Esophagus muscularis mucosa (tissue), 3 donors: Measurements from ENCODE around the gene PAPOLG.

ENCODE experiments used
- EP300 ChIP-seq: sonication (generic); formaldehyde crosslinking; IDR thresholded peaks from one replicate; pipeline ENCODE4 v1.6.1; 2017; ENCODE audit warnings: antibody characterized with exemption
- TF ChIP-seq, protein P1 (sequence below), 3 experiments: fragments of 200-600 bp in 2 of 3; fragments of 450-650 bp in 1 of 3; sonication (generic) in 2 of 3; IDR thresholded peaks; one replicate each; pipeline ENCODE4 v1.5.1; 2017 to 2019; ENCODE audit warnings: antibody characterized with exemption in 3 of 3, mild to moderate bottlenecking in 2 of 3, moderate library complexity in 1 of 3

DNA sequence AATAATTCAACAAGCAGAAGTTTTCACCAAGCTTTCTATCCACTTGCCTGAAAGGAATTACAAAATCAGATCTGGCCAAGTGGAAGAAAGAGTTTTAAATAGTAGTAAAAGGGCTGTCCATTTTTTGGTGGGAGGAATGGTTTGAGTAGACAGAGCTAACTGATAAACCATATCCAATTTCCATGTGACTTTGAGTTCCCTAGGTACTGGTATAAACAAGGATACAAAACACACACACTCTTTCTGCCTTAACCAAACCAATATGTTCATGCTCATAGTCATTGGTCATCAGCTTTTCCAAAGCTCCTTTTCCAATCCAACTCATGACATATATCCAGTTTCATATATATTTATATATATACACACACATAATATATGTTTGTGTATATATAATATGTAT, 75.9 kb downstream of the PAPOLG start:
- TF ChIP-seq, protein P1, sequence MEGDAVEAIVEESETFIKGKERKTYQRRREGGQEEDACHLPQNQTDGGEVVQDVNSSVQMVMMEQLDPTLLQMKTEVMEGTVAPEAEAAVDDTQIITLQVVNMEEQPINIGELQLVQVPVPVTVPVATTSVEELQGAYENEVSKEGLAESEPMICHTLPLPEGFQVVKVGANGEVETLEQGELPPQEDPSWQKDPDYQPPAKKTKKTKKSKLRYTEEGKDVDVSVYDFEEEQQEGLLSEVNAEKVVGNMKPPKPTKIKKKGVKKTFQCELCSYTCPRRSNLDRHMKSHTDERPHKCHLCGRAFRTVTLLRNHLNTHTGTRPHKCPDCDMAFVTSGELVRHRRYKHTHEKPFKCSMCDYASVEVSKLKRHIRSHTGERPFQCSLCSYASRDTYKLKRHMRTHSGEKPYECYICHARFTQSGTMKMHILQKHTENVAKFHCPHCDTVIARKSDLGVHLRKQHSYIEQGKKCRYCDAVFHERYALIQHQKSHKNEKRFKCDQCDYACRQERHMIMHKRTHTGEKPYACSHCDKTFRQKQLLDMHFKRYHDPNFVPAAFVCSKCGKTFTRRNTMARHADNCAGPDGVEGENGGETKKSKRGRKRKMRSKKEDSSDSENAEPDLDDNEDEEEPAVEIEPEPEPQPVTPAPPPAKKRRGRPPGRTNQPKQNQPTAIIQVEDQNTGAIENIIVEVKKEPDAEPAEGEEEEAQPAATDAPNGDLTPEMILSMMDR (IDR thresholded peaks at IDR 0.05), result no peak
- no peak for TF ChIP-seq EP300
